ENCODE measurements around the gene LRPAP1. TPM values are rescaled to one million over a fixed set of nuclear protein-coding genes. Genes with fewer than 3 reads are reported as not detected.
"Not testable (repeated sequence)": the region's sequence is repeated elsewhere in the genome, so short reads cannot be mapped to it uniquely, and the experiment has no call there.

LRPAP1 gene
- polyA plus RNA-seq, 3 donors: 195 to 212 (median 205) TPM

- DNase-seq: no peak
Measured at GRCh38 chr4:3521621-3522325, 10.4 kb downstream of the LRPAP1 start.

GRCh38 chr4:3520796-3521600, 11.2 kb downstream of the LRPAP1 start:
- no peak for DNase-seq

- DNase-seq: no peak
Measured at GRCh38 chr4:3520276-3520675, 11.9 kb downstream of the LRPAP1 start.

GRCh38 chr4:3519468-3520264, 12.6 kb downstream of the LRPAP1 start:
- no peak for DNase-seq

- no peak for DNase-seq
Measured at GRCh38 chr4:3518941-3519340, 13.3 kb downstream of the LRPAP1 start.

- DNase-seq: no peak
Measured at GRCh38 chr4:3518511-3518880, 13.7 kb downstream of the LRPAP1 start.

- no peak for DNase-seq
Measured at GRCh38 chr4:3517731-3518510, 14.3 kb downstream of the LRPAP1 start.

- no peak for DNase-seq
Measured at GRCh38 chr4:3516836-3517730, 15.1 kb downstream of the LRPAP1 start.

- no peak for DNase-seq
Measured at GRCh38 chr4:3516061-3516835, 16.0 kb downstream of the LRPAP1 start.

- DNase-seq: no peak
Measured at GRCh38 chr4:3515646-3516045, 16.6 kb downstream of the LRPAP1 start.

- DNase-seq: no peak
Measured at GRCh38 chr4:3514806-3515501, 17.3 kb downstream of the LRPAP1 start.

- DNase-seq: no peak
Measured at GRCh38 chr4:3514221-3514780, 17.9 kb downstream of the LRPAP1 start.

GRCh38 chr4:3513807-3514206, 18.4 kb downstream of the LRPAP1 start:
- DNase-seq: no peak

- DNase-seq: no peak
Measured at GRCh38 chr4:3512719-3513118, 19.5 kb downstream of the LRPAP1 start.

- DNase-seq: no peak
Measured at GRCh38 chr4:3512279-3512678, 19.9 kb downstream of the LRPAP1 start.

- not testable (repeated sequence) for DNase-seq
Measured at GRCh38 chr4:3511601-3512000, 20.6 kb downstream of the LRPAP1 start.

- DNase-seq: no peak
Measured at GRCh38 chr4:3511187-3511586, 21.0 kb downstream of the LRPAP1 start.

GRCh38 chr4:3510481-3510880, 21.7 kb downstream of the LRPAP1 start:
- no peak for DNase-seq

GRCh38 chr4:3508542-3508941, 23.7 kb downstream of the LRPAP1 start:
- no peak for DNase-seq
